HG02763 (cell line): Measurements from ENCODE around the gene R3HCC1L.

Experiments
- ATAC-seq: cut with Tn5 transposase; IDR thresholded peaks from one replicate; pipeline ENCODE4 v1.9.1; 2021; ENCODE audit warnings: mild to moderate bottlenecking, moderate library complexity; ENCODE audit not compliant: unreplicated experiment

The R3HCC1L gene

GRCh38 chr10:98257961-98258360, 123.5 kb downstream of the R3HCC1L start:
- no peak for ATAC-seq

DNA sequence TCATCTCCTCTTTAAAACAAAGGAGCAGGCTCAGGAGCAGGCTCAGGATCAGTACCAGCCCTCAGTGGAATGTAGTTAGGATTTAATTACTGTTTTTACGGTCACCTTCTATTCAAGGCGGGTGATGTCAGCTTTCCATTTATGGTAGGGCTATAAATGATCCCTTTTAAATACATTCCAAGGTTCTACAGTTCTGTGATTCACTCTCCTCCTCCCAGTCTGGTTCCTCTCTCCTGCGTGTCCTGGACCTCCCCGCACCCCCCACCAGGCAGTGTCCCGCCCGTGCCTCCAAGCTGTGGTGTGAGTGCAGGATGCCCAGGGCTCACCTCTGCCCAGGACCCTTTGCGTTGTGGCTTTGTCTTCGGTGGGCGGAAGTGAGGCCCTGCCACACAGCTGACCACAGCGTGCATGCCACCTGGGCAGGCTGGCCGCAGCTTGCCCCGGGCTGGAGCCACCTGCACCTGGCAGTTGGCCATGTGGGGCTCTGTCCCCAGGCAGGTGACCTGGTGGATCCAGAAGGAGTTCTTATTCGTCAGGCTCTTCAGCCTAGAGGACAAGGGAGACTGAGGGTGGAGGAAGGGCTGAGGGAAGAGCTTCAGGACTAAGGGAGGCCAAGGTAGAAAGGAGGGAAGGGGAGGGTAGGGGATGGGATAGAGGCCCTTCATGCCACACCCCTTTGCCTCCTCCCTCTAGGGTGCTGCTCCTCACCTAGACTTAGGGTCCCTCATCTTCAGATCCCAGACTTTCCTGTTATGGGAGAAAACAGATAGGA, 124.4 kb downstream of the R3HCC1L start:
- no peak for ATAC-seq

GRCh38 chr10:98259606-98260315, 125.3 kb downstream of the R3HCC1L start:
- no peak for ATAC-seq

- no peak for ATAC-seq
These were observed 125.9 kb downstream of the R3HCC1L start for GRCh38 chr10:98260350-98260749.

DNA sequence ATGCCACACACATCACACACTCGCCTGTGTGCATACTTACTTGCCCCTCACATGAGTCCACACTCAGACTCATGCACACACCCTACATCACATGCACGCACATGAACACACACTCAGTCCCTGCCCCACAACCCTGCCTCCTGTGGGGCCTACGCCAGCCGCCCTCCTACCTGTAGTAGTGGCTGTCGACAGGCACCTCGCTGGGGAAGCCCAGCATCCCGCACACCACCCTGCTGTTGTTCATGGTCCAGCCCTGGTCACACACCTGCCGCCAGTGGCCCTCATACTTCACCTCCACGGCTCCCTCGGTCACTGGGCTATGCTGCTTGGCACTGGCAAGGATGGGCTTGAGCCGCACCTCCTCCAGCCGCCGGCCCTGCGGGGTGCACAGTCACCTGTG, 126.3 kb downstream of the R3HCC1L start:
- ATAC-seq: no peak

GRCh38 chr10:98261436-98262277, 127.2 kb downstream of the R3HCC1L start:
- no peak for ATAC-seq

GRCh38 chr10:98262571-98262970, 128.1 kb downstream of the R3HCC1L start:
- no peak for ATAC-seq

DNA sequence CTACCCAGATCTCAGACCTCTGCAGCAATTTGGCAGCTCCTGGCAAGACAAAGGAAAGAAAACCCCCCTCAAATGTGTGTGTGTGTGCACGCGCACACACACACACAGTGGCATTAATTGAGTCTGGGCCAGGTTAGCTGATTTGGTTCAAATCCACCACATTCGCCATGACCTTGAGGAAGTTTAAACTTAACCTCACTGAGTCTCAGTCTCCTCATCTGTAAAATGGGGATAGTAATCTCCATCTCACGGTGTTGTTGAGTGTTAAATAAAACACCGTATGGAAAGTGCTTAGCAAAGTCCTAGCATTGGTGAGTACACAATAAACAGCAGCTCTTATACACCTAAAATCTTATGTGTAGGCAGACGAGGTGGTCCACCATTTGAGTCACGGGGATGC, 128.6 kb downstream of the R3HCC1L start:
- no peak for ATAC-seq

DNA sequence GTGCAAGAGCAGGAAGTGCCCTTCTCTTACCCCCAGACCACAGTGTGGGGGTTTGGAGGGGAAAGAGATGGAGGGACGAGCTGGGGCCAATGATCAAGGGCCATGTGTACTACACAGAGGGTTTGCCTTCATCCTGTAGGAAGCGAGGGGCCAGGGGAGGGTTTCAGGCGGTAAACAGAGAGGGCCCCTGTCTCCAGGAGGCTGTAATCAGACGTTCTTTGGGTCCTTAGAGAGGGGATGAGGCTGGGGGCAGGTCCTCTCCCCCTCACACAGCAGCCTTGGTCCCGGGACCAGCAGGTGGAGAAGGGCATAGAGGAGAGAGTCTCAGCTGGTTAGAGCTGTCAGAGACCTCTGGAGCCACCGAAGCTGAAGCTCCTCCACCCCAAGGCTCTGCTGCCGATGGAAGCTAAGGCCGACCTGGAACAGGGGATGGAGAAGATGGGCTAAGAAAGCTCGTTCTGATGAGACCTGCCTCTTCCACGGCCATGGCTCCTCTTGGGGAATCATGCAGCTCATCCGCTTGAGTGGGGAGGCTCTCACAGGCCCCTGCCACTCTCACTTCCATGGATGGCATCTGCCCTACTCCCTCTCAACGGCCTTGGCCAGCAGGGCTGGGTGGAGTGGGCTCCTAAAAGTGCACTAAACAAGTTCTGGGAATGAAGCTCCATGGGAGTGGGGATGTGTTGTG, 130.1 kb downstream of the R3HCC1L start:
- no peak for ATAC-seq

DNA sequence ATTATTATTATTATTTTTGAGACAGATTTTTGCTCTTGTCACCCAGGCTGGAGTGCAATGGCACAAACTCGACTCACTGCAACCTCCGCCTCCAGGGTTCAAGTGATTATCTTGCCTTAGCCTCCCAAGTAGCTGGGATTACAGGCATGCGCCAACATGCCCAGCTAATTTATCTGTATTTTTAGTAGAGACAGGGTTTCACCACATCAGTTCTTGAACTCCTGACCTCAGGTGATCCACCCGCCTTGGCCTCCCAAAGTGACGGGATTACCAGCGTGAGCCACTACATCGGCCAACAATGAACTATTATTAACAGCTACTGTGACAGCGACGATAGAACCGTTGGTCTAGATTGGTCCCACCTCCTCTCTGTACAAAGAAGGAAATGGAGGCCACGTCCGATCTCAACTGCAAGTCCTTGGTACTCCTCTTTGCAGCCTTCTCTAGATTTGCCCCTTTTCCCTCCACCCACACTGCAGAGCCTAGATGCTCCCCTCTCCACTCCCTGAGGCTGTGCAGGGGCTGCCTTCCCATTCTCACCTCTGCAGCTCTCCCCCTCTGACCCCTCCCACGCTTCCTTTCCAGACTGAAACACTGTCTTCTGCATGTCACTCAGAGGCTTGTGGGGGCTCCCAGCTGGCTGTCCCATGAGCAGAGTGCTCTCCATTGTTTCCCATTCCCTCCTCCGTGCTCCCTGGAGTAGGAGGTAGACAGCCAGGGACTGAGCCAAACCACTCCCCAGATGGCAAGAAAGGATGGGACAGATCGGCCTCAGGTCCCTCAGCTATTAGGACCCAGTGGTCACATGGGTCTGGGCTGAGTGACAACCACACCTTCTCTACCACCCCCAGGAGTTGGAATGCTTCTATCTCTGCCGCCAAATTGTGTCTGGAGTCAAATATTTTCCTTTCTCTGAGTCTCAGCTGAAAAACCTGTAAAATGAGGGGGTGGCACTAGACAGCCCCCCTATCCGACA, 131.2 kb downstream of the R3HCC1L start:
- no peak for ATAC-seq

DNA sequence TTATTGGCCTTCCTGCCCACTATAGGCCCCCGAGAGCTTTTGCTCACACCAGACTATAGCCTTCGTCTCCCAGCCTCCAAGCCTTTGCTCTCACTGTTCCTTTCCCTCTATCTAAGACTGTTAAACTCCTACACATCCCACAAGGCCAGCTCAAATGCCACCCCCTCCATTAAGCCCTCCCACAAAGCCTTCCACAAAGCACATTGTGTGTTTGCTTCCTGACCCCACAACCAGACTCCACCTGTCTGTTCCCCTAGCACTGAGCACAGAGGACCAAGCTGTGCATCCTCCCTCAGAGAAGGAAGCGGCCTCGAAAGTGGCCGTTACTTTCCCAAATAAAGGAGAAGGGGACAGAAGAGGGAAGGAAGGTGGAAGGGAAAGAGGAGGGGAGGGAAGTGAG, 132.2 kb downstream of the R3HCC1L start:
- ATAC-seq: no peak

DNA sequence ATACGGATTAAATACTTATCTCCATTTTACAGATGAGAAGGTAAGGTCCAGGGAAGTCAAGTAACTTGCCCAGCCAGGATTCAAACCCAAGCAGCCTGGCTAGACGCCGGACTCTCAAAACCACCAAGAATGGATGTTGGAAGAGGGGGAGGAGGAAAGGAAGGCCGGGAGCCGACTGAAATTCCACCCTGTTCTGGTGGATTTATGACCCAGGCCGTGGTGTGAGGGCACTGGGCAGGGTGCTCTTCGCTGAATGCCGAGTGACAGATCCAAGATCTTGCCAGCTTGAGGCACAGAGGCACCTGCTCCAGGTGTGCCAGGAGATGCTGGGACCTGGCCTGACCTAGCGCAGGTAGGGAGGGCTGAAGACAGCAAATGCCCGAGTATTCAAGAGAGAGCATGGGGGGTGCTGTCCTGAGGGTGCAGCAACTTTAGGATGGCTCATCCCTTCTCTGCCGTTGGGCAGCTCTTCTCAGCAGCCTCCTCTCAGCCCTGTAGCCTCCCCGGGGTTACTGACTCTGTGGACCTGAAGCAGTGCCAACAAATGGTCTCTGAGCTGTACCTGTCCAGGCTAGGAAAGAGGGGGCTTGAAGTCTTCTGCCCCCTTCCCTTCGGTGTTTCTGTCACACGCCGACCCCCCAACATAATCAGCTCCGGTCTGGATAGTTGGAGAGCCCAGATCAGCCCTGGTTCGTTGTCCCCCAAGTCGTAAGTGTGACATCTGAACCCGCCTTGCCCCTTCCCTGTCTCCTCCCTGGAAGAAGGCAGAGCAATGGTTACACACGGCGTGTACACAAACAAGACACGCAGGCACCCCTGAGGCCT, 132.8 kb downstream of the R3HCC1L start:
- ATAC-seq: no peak

- ATAC-seq: no peak
These were observed 133.6 kb downstream of the R3HCC1L start, which contains the start of gene LOXL4 for GRCh38 chr10:98267894-98268693. Gene LOXL4 (minus strand): TSS chr10:98268194. CDS start chr10:98263019, 5,175 bp downstream.

GRCh38 chr10:98268694-98269431, 134.4 kb downstream of the R3HCC1L start:
- ATAC-seq: no peak

DNA sequence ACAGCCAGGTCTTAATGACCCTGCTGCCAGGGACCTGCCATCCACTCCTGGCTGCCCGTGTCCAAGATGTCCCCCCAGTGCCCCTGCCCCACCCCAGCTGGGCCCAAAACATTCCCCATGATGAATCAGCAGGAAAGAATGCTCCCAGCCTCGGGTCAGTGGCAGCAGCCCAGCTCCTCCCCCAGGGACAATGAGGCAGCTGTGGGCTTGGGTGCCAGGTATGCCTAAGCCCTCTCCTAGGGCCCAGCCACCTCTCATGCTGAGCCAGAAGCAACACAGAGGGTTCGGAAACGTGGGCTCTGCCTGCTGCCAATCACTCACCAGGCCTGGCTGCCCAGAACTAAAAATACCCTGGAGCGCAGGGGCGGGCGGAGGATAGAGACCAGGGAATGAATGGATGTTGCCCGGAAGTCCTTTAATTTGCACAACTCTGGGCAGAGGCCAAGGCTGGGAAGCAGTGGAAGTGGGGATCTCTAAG, 135.0 kb downstream of the R3HCC1L start:
- no peak for ATAC-seq

DNA sequence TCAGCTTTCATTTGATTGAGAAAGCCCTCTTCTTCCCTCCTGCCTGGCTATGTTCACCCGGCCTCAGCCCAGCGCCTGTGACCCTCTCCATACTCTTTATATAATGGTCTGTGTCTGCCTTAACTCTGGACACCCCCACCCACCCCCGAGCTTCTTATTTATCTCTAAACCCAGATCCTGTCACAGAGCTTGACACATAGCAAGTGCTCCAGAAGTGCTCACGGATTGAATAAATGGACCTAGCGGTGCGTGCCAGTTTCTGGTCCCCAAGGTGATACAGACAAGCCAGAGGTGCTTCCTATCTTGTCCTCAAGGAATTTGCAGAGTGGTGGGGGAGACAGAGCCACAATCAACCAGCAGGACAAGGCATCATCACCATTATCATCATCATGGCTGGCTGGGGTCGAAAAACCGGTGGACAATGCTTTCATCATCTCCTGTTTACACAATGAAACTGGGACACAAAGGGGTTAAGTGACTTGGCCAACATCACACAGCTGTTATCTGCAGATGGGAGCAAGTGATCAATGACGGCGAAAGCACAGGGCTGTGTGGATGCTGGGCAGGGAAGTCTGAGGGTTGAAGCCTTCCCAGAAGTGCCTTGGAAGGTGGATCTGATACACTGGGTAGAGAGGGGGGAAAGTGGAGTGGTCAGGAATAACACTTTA, 135.8 kb downstream of the R3HCC1L start:
- no peak for ATAC-seq

DNA sequence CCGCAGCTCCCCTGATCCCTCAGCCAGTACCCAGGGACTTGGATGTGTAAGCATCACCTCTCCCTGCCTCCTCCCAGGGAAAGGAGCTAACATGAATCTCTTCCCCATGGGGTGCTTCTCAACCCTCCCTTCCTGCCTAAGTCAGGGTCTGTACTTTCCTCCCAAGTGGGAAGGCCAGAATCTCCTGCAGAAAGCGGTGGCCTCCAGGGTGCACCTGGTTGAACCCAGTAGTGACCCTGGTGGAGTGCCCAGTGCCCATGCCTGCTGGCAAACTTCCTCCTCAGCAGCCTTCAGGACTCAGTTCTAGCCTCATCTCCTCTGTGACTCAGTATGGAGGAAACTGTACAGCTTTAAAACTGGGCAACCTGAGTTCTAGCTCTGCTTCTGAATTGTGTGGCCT, 136.3 kb downstream of the R3HCC1L start:
- no peak for ATAC-seq
